22Rv1 (cell line): Measurements from ENCODE around the gene EML6.

Experiments used
- H3K27ac ChIP-seq: fragments of 450-650 bp; 2 replicates; pipeline ENCODE4 v1.5.1; 2017
- ZFX ChIP-seq: fragments of 450-650 bp; IDR thresholded peaks from 2 replicates; pipeline ENCODE4 v1.6.1; 2017; ENCODE audit warnings: antibody characterized with exemption, borderline replicate concordance
- TF ChIP-seq, protein P1 (sequence below): fragments of 450-650 bp; IDR thresholded peaks from 2 replicates; pipeline ENCODE4 v1.5.1; 2017; ENCODE audit warnings: mild to moderate bottlenecking

The EML6 gene

DNA sequence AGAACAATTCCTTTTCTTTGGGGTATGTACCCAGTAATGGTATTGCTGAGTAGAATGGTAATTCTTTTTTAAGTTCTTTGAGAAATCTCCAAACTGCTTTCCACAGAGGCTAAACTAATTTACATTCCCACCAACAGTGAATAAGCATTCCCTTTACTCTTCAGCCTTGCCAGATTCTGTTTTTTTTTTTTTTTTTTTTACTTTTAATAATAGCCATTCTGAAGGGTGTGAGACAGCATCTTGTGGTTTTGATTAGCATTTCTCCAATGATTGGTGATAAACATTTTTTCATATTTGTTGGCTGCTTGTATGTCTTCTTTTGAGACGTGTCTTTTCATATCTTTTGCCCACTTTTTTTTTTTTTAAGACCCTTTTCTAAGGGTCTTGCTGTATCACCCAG, 189.4 kb downstream of the EML6 start:
- H3K27ac ChIP-seq, result no peak overlapping the region
- TF ChIP-seq ZFX, result no peak
- TF ChIP-seq, protein P1, sequence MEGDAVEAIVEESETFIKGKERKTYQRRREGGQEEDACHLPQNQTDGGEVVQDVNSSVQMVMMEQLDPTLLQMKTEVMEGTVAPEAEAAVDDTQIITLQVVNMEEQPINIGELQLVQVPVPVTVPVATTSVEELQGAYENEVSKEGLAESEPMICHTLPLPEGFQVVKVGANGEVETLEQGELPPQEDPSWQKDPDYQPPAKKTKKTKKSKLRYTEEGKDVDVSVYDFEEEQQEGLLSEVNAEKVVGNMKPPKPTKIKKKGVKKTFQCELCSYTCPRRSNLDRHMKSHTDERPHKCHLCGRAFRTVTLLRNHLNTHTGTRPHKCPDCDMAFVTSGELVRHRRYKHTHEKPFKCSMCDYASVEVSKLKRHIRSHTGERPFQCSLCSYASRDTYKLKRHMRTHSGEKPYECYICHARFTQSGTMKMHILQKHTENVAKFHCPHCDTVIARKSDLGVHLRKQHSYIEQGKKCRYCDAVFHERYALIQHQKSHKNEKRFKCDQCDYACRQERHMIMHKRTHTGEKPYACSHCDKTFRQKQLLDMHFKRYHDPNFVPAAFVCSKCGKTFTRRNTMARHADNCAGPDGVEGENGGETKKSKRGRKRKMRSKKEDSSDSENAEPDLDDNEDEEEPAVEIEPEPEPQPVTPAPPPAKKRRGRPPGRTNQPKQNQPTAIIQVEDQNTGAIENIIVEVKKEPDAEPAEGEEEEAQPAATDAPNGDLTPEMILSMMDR, result no peak

DNA sequence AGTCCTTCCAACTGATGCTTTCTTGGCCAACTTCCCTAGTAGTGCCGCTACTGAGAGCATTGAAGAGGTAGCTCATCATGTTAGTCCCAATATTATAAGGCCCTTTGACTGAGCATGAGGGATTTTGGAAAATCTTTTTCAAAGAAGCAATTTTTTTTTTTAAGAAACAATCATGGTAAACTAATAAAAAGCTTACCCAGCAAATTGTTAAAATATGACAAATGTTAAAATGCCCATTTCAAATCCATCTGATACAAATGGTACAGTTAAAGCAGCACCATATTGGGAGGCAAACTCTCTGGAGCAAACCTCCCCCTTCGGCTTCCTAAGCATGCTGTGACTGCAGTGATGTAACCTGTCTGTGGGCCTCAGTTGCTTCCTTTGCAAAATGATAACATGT, 191.2 kb downstream of the EML6 start:
- no peak overlapping the region for H3K27ac ChIP-seq
- no peak for TF ChIP-seq ZFX
- TF ChIP-seq, protein P1, result no peak

DNA sequence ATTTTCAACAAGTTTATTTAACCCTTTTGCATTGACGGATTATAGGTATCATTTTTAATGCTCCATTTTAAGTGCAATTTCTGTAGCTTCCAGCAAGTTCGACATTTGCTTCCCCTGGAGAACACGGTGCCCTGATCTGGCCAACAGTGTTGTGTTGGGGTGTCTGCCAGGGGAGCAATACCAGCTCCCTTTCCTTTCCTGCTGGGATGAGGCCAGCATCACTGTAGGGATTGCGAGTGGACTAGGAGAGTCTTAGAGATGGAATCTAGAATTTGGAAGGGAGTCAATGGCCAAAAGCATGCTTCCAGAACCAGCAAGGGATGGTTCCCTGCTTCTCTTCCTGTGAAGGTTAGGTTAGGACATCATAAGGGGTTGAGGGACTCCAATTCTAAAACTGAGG, 191.6 kb downstream of the EML6 start:
- no peak overlapping the region for H3K27ac ChIP-seq
- TF ChIP-seq, protein P1, result no peak
- TF ChIP-seq ZFX, result no peak

DNA sequence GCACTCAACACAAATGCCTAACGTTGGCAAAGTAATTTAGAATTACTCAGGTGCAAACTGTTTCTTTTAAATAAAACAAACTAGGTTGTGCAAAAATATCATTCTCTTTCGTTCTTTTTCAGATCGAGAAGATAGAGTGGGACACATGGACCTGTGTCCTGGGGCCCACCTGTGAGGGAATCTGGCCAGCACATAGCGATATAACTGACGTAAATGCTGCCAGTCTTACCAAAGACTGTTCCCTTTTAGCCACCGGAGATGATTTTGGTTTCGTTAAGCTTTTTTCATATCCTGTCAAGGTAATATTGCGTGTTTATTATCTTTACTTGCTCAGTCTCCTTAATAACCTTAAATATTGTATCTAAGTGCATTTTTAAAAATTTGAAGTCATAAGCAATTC, 193.2 kb downstream of the EML6 start:
- H3K27ac ChIP-seq, result no peak overlapping the region
- TF ChIP-seq, protein P1, result no peak

DNA sequence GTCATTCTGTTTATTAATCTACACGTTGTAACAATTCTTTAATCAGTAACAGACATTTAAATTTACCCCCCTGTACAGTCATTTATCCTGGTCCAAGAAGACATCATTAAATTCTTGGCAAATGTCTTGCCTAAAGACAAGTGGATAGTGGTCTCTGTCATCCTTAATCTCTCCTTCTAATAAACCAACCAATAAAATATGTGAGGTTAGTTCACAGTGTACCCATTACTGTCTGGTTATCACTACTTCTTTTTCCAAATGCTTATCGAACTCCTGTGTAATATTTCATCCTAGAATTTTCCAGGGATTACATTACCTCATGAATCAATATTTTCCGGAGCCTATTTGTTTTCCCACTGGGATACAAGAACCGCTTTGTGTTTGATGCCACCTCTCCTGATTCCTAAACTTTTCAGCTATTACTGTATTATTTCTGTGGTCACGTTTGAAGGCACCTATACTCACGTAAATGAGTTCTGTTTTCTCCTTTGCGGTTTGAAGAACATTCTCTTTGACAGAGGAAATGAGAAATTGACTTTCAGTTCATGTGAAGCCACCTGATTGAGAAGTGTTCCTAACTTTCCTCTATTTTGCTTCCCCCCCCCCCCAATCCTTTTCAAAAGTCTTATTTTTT, 195.3 kb downstream of the EML6 start:
- no peak overlapping the region for H3K27ac ChIP-seq
- TF ChIP-seq ZFX, result no peak

DNA sequence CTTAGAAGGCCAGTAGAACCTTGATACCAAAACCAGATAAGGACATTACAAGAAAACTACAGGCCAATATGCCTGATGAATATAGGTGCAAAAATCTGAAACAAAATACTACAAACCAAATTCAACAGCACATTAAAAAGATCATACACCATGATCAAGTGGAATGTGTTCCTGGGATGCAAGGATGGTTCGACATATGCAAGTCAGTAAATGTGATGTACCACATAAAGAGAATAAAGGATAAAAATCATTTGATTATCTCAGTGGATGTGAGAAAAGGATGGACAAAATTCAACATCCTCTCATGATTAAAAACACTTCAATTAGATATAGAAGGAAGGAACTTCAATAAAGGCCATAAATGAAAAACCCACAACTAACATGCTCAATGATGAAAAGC, 197.2 kb downstream of the EML6 start:
- H3K27ac ChIP-seq, result no peak overlapping the region
- TF ChIP-seq, protein P1, result no peak
- TF ChIP-seq ZFX, result no peak

DNA sequence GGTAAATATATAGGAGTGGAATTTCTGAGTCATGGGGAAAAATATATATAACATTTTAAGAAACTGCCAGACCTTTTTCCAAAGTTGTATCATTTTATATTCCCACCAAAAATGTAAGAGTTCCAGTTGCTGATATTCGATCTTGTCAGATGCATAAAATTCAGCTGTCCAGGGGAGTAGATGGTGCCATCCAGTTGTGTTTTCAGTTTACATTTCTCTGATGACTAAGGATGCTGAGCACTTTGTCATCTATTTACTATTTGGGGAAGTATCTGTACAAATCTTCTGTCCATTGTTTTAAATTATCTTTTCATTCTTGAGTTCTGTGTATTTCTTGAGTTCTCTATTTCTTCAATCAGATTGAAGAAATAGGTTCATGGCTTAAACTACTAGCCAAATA, 200.7 kb downstream of the EML6 start:
- no peak overlapping the region for H3K27ac ChIP-seq
- TF ChIP-seq, protein P1, result no peak
- no peak for TF ChIP-seq ZFX

DNA sequence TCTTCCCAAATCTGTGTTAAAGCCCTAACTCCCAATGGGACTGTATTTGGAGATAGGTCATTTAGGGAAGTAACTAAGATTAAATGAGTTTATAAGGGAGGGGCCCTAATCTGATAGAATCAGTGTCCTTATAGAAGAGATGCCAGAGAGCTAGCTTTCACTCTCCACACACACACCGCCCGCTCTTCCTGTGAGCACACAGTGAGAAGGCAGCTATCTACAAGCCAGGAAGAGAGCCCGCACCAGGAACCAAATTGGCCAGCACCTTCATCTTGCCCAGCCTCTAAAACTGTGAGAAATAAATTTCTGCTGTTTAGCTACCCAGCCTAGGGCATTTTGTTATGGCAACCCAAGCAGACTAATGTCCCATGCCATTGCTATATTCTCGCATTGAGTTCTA, 201.6 kb downstream of the EML6 start:
- TF ChIP-seq ZFX, result no peak
- TF ChIP-seq, protein P1, result no peak
- H3K27ac ChIP-seq, result no peak overlapping the region
